Measurements from ENCODE around the gene PPM1E.

Gene PPM1E

GRCh38 chr17:59000022-59000421, 244.4 kb downstream of the PPM1E start:
- DNase-seq = no peak

GRCh38 chr17:59001158-59001814, 245.6 kb downstream of the PPM1E start:
- peak; percentile 83 for DNase-seq

GRCh38 chr17:59002126-59002525, 246.5 kb downstream of the PPM1E start:
- no peak for DNase-seq

GRCh38 chr17:59002848-59003247, 247.2 kb downstream of the PPM1E start:
- DNase-seq = peak; percentile 46

- DNase-seq = no peak
These were observed 248.2 kb downstream of the PPM1E start for GRCh38 chr17:59003860-59004259.

- DNase-seq = peak; percentile 60
These were observed 248.9 kb downstream of the PPM1E start for GRCh38 chr17:59004338-59005111.

GRCh38 chr17:59007995-59008394, 252.3 kb downstream of the PPM1E start:
- DNase-seq = no peak

GRCh38 chr17:59008737-59009136, 253.1 kb downstream of the PPM1E start:
- no peak for DNase-seq

- no peak for DNase-seq
These were observed 254.4 kb downstream of the PPM1E start for GRCh38 chr17:59010026-59010425.

GRCh38 chr17:59011975-59012374, 256.3 kb downstream of the PPM1E start:
- no peak for DNase-seq

GRCh38 chr17:59018019-59018418, 262.4 kb downstream of the PPM1E start:
- no peak for DNase-seq

GRCh38 chr17:59024916-59025315, 269.3 kb downstream of the PPM1E start:
- no peak for DNase-seq

GRCh38 chr17:59026176-59026939, 270.7 kb downstream of the PPM1E start:
- no peak for DNase-seq

GRCh38 chr17:59027750-59028149, 272.1 kb downstream of the PPM1E start:
- DNase-seq = no peak

DNA sequence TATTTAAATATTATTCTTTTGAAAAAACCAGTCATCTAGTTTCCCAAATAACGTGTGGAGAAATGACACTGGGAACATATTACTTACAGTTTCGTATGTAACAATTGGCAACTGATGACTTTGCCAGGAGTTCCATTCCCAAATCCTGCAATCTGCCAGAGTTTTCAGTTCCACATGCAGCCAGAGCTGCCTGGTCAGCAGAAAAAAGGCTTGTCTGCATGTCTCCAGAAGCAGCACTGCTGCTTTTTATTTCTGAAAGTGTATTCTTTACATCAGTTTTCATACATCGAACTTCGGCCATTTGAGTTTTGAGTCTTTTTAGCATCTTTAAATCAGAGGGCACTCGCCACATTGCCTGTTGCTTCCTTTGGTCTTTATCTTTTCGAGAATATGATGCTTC, 272.7 kb downstream of the PPM1E start:
- no peak for DNase-seq

DNA sequence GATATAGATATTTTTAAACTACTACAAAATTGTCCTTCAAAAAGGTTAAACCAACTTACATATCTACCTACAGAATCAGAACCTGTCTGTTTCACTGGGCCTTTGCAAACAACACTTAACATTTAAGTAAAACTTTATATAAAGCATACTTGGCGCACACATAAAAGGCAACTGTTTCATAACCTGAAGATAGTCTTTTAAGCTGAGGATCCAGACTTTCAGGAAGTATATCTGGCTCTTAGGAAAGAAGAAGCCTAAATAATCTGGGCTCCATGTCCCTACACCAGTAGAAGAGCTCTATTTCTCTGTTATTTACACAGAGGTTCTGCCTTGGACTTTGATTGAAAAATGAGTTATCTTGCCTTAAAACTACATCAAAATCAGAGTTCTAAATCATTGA, 275.2 kb downstream of the PPM1E start:
- DNase-seq = no peak

Measured in fibroblast of skin of back (primary cell).